Neuron (in vitro differentiated cells): ENCODE results near the gene OR1F1.

Source experiments
- H2AFZ ChIP-seq: one replicate; pipeline ENCODE4 v1.6.1; 2013; ENCODE audit warnings: low read depth, mild to moderate bottlenecking, inconsistent platforms, low read length, moderate library complexity
- H3K27me3 ChIP-seq: one replicate; pipeline ENCODE4 v1.6.1; 2013; ENCODE audit warnings: low read length; ENCODE audit not compliant: insufficient read depth
- H3K36me3 ChIP-seq: one replicate; pipeline ENCODE4 v1.6.1; 2013; ENCODE audit warnings: low read length; ENCODE audit not compliant: insufficient read depth
- H3K4me1 ChIP-seq: one replicate; pipeline ENCODE4 v1.6.1; 2013; ENCODE audit warnings: low read length; ENCODE audit not compliant: insufficient read depth
- H3K4me3 ChIP-seq: 2 replicates; pipeline ENCODE4 v1.5.1; 2013; ENCODE audit warnings: mild to moderate bottlenecking, low read length, moderate library complexity
- H3K9me3 ChIP-seq: one replicate; pipeline ENCODE4 v1.6.1; 2013; ENCODE audit warnings: low read length

OR1F1 gene

DNA sequence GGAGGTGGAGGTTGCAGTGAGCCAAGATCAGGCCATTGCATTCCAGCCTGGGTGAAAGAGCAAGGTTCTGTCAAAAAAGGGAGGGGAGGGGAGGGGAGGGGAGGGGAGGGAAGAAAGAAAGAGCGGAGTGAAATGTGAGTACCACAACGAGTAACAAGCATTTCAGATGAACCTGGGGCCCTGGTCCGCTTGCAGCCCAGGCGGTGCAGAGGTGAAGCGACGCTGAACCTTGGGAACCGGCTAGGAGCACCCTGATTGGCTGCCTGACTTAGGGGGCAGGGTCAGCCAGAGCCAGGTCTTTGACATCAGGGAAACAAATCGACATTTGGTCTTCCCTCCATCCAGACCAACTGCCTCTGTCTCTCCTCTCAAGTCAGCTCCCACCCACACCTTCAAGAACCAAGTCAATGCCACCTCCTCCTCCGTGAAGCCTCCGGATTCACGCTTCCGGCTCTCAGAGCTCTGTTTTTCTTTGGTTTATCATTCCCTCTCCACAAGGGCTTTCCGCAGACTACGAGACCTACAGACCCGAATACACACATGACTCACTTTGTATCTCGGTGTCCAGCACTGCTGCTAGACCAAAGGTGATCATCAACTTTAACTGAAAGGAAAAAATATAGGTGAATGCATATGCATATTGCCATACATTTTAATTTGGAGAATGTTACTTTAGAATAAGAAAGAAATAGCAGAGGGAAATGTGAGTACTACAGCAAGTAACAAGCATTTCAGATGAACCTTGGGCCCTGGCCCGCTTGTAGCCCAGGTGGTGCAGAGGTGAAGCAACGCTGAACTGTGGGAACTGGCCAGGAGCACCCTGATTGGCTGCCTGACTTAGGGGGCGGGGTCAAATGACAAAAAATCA, 19.3 kb downstream of the OR1F1 start:
- no peak overlapping the region for H3K4me3 ChIP-seq
- no peak overlapping the region for H2AFZ ChIP-seq
- H3K9me3 ChIP-seq, result peaks cover 3% of the 10 kb centered on the region
- H3K4me1 ChIP-seq, result peaks cover 14% of the 10 kb centered on the region
- H3K36me3 ChIP-seq, result no peaks in the 10 kb centered on the region
- H3K27me3 ChIP-seq, result no peaks in the 10 kb centered on the region

DNA sequence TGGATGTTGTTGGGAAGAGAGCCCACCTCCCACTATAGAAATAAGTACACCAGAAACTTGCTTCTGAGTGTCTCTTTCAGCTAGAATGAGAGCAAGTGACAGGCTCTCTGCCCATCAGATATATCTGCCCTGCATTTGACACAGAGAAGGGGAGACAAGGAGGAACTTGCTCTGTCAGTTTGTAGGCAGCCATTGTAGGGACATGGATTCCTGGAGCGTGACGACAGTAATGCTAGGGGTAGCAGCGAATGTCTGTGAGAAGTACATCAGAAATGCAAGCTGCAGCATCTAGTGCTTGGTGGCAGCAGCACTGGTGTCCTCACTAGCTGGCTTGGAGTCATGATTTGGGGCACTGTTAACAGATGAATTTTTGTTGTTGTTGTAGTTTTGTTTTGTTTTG, 24.0 kb downstream of the OR1F1 start:
- no peaks in the 10 kb centered on the region for H3K4me1 ChIP-seq
- no peaks in the 10 kb centered on the region for H3K27me3 ChIP-seq
- no peak overlapping the region for H2AFZ ChIP-seq
- H3K4me3 ChIP-seq, result no peak overlapping the region
- peaks cover 1% of the 10 kb centered on the region for H3K9me3 ChIP-seq
- H3K36me3 ChIP-seq, result no peaks in the 10 kb centered on the region

DNA sequence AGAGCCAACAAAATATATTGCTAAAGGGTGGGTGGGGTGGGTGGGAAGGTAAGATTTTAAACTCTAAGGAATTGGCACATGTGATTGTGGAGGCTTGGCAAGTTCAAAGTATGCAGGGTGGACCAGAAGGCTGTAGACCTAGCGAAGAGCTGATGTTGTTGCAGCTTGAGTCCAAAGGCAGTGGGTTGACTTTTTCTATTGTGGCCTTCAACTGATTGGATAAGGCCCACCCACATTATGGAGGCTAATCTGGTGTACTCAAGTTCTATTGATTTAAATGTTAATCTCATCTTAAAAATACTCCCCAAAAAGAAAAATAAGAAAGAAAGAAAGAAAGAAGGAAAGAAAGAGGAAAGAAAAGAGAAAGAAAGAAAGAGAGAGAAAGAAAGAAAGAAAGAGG, 24.6 kb downstream of the OR1F1 start:
- Histone ChIP-seq H2AFZ (no peak overlapping the region), H3K36me3 (no peaks in the 10 kb centered on the region), H3K4me1 (no peaks in the 10 kb centered on the region), H3K9me3 (peaks cover 1% of the 10 kb centered on the region), H3K4me3 (no peak overlapping the region), H3K27me3 (no peaks in the 10 kb centered on the region)

DNA sequence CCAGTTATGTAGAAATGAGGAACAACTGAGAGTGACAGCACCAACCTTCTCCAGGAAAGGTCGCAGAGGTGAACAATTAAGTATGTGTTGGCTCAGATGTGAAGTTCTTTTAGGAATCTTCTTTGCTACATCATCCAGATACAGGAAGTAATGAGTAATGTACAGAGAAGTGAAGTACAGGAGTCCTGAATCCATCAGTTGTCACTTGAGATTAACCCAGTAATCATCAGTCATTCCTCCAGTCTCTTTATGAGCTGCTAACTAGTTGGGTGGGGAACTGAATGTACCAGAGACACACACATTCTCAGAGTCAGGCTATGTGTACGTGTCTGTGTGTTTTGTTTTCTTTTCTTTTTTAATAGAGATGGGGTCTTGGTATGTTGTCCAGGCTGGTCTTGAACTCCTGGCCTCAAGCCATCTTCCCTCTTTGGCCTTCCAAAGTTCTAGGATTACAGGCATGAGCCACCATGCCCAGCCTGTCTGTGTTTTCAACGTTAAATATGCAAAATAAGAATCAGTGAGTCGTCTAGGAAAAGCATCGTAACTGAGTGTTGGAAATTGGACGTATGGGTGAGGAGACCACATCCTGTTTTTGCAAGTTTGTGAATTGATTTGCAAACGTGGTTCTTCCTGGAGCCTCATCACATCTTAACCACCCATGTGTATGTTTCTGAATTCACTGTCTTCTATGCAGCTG, 27.0 kb downstream of the OR1F1 start:
- Histone ChIP-seq H2AFZ (no peak overlapping the region), H3K4me1 (no peaks in the 10 kb centered on the region), H3K27me3 (no peaks in the 10 kb centered on the region), H3K36me3 (no peaks in the 10 kb centered on the region), H3K4me3 (no peak overlapping the region), H3K9me3 (no peaks in the 10 kb centered on the region)

DNA sequence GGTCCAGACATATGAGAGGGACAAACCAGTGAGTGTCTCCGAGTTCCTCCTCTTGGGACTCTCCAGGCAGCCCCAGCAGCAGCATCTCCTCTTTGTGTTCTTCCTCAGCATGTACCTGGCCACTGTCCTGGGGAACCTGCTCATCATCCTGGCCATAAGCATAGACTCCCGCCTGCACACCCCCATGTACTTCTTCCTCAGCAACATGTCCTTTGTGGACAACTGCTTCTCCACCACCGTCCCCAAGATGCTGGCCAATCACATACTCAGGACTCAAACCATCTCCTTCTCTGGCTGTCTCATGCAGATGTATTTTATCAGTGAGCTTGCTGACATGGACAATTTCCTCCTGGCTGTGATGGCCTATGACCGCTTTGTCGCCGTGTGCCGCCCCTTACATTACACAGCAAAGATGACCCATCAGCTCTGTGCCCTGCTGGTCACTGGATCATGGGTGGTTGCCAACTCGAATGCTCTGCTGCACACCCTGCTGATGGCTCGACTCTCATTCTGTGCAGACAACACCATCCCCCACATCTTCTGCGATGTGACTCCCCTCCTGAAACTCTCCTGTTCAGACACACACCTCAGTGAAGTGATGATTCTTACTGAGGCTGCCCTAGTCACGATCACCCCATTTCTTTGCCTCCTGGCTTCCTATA, 27.7 kb downstream of the OR1F1 start:
- Histone ChIP-seq H3K27me3 (no peaks in the 10 kb centered on the region), H3K4me1 (no peaks in the 10 kb centered on the region), H3K4me3 (no peak overlapping the region), H3K9me3 (no peaks in the 10 kb centered on the region), H3K36me3 (no peaks in the 10 kb centered on the region), H2AFZ (no peak overlapping the region)

DNA sequence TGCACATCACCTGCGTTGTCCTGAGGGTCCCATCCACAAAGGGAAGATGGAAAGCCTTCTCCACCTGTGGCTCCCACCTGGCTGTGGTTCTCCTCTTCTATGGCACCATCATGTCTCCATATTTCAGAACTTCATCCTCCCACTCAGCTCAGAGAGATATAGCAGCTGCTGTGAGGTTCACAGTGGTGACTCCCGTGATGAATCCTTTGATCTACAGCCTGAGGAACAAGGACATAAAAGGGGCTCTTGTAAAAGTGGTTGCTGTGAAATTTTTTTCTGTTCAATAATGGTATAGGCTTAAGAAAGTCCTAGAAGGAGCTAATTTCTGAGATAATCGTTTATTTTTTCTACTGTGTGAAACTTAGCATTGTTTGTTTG, 28.2 kb downstream of the OR1F1 start:
- H3K9me3 ChIP-seq, result no peaks in the 10 kb centered on the region
- no peak overlapping the region for H3K4me3 ChIP-seq
- H3K4me1 ChIP-seq, result no peaks in the 10 kb centered on the region
- H2AFZ ChIP-seq, result no peak overlapping the region
- no peaks in the 10 kb centered on the region for H3K27me3 ChIP-seq
- H3K36me3 ChIP-seq, result no peaks in the 10 kb centered on the region

DNA sequence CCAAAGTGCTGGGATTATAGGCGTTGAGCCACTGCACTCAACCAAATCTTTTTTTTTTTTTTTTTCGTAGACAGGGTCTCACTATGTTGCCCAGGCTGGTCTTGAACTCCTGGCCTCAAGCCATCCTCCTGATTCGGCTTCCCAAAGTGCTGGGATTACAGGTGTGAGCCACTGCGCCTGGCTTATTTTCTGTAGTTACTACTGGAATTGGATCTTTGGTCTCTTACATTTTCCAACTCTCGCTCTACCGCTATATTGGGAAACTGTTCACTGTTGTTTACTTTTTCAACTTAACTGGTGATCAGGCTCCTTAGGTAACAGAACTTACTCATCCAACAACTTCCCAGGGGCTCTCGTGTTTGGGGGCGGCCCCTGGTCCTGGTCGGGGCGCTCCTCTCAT, 32.8 kb downstream of the OR1F1 start:
- Histone ChIP-seq H3K27me3 (no peaks in the 10 kb centered on the region), H3K4me1 (no peaks in the 10 kb centered on the region), H2AFZ (no peak overlapping the region), H3K36me3 (peaks cover 33% of the 10 kb centered on the region), H3K9me3 (peaks cover 32% of the 10 kb centered on the region), H3K4me3 (no peak overlapping the region)

DNA sequence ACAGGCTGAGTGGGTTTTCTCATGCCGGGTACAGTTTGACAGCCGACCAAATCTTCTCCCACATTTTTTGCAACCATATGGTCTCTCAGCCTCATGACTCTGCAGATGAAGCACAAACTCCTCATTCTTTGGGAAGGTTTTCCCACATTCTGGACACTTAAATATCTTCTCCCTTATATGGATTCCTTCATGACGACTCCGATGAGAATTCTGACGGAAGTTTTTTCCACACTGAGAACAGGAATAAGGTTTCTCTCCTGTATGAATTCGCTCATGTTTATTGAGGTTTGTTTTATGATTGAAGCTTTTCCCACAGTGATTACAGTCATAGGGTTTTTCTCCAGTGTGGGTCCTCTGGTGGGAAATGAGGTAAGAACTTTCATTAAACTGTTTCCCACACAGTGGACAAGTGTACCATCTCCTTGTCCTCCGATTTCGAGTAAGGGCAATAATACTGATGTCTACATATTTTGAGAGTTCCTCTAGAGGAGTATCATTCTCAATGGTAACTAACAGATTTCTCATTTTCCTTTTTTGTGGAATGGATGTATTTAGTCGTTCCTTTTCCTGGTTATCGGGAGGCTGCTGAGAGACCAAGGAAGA, 36.0 kb downstream of the OR1F1 start:
- Histone ChIP-seq H3K9me3 (peaks cover 42% of the 10 kb centered on the region), H2AFZ (no peak overlapping the region)

DNA sequence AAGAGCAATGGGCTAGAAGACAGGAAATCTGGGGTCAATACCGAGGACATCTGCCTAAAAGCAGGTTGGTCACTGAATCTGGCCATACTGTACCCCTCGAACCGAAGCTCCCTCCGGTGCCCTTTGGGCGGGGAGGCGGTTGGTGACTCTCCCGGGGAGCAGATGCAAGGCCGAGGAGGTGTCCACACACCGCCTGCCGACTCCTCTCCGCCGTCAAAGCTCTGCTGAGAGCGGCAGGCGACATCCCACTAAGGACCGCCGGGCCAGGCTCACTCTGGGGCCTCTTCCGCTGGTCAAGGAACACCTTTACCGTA, 46.5 kb downstream of the OR1F1 start:
- H3K9me3 ChIP-seq, result peaks cover 7% of the 10 kb centered on the region
- peak overlapping the region; percentile 74 for H3K4me3 ChIP-seq
- peak overlapping the region; percentile 42 for H2AFZ ChIP-seq
- H3K27me3 ChIP-seq, result no peaks in the 10 kb centered on the region
- H3K4me1 ChIP-seq, result peaks cover 6% of the 10 kb centered on the region
- H3K36me3 ChIP-seq, result peaks cover 39% of the 10 kb centered on the region

More for the DNA sequence above, 36.0 kb downstream of the OR1F1 start:
- Histone ChIP-seq H3K4me1 (no peaks in the 10 kb centered on the region), H3K36me3 (peaks cover 57% of the 10 kb centered on the region), H3K27me3 (no peaks in the 10 kb centered on the region), H3K4me3 (no peak overlapping the region)

DNA sequence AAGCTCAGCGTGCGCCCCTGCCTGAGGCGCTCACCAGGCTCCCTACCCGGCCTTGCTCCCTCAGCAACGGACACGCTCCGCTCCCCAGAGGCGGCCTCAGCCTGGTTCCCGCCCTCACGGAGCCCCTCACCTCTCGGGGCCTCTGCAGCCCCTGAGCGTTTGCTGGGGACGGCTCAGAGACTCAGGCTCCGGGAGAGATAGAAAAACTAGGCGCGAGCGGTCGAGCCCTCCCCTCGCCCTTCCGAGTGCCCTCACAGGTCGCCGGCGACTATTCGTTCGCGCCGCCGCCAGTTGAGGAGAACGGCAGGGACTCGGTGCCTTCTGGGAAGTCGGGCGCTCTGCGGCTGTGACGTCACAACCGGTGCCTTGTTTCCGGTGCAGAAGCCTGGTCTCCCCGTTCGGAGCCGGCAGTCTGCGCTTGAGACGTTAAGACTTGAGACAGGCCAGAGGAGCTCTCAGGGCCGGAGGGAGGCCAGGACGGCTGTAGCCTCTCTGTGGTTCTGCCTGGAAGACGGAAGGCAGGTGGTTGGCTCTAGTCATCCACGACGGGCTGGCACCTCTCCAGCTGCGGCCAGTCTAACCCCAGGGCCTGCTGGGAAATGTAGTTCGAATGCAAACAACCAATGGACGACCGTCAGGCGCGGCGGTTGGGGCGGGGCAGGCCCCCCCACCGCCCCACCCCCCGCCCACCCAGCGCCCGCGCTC, 47.0 kb downstream of the OR1F1 start, which contains the start of gene ZNF200:
TSS of gene ZNF200 (minus strand) at position 302 of the 705 bp plus-strand sequence. CDS start 1,403 bp downstream, outside the sequence.
- H3K4me1 ChIP-seq, result peaks cover 6% of the 10 kb centered on the region
- H3K36me3 ChIP-seq, result peaks cover 37% of the 10 kb centered on the region
- peaks cover 5% of the 10 kb centered on the region for H3K9me3 ChIP-seq
- H3K27me3 ChIP-seq, result no peaks in the 10 kb centered on the region
- H2AFZ ChIP-seq, result peak within 1 kb of the TSS; percentile 42
- peak within 1 kb of the TSS; percentile 74 for H3K4me3 ChIP-seq

DNA sequence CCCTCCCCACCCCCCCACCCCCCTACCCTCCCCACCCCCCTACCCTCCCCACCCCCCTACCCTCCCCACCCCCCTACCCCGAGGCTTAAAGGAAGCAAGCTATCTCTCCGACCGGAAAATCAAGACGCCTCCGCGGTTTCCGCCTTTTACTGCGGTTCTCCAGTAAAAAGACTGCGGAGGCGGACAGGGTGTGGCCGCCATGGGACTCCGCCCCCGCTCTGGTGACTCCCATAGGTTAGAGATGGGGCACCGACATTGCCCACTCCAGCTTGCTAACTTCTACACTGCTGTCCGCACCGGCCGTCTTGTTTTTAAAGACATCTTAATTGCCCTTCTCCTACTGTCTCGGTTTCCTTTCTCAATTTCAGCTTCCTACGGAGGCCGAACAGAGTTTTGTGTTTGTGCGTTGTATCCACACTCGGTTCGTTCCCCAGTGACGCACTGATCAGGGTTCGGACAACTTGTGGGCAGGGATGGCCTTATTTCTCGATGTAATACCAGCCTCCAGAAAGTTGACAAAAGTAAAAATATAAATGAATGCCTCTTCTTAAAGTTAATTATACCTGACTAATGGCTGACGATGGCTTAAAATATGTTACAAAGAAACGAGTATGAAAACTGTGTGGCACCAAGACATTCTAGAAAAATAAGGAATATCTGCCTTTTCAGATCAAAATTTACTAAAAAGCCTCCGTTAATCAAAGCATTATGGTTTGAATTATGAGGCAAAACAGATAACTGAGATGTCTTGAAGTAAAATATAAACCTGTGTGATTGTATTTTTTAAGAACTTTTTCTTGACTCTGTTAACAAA, 48.1 kb downstream of the OR1F1 start:
- H3K36me3 ChIP-seq, result peaks cover 26% of the 10 kb centered on the region
- no peaks in the 10 kb centered on the region for H3K27me3 ChIP-seq
- H3K4me3 ChIP-seq, result no peak overlapping the region
- no peak overlapping the region for H2AFZ ChIP-seq
- H3K4me1 ChIP-seq, result peaks cover 6% of the 10 kb centered on the region
- H3K9me3 ChIP-seq, result peaks cover 2% of the 10 kb centered on the region

DNA sequence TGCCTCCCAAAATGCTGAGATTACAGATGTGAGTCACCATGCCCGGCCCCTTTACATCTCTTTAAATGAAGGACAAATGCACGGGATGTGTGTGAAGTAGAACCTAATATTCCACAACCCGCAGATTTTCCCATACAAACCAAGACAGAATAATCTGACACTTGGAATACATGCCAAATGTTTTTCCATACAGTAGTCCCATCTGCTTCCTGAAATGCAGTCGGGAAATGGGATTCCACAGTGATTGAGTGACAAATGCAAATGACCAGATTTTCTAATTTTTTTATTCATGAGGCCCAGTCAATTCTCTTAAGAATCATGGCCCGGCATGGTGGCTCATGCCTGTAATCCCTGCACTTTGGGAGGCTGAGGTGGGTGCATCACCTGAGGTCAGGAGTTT, 53.8 kb downstream of the OR1F1 start:
- H3K4me3 ChIP-seq, result no peak overlapping the region
- H3K36me3 ChIP-seq, result no peaks in the 10 kb centered on the region
- H3K27me3 ChIP-seq, result peaks cover 24% of the 10 kb centered on the region
- H2AFZ ChIP-seq, result no peak overlapping the region
- no peaks in the 10 kb centered on the region for H3K4me1 ChIP-seq
- peaks cover 2% of the 10 kb centered on the region for H3K9me3 ChIP-seq
